ENCODE results near the gene HS3ST6.
"Not testable (repeated sequence)": the region's sequence is repeated elsewhere in the genome, so short reads cannot be mapped to it uniquely, and the experiment has no call there.

The HS3ST6 gene

GRCh38 chr16:1918351-1919326 is at the start of gene HS3ST6:
Gene HS3ST6 (minus strand): TSS chr16:1918415. CDS start chr16:1918323, 92 bp downstream.
- DNase-seq = no peak

GRCh38 chr16:1966460-1966859 is 48.2 kb upstream of the HS3ST6 start, which contains the start of gene RNF151:
Gene RNF151 (plus strand): TSS chr16:1966856. CDS start chr16:1966882, 26 bp downstream.
- no peak for DNase-seq

DNA sequence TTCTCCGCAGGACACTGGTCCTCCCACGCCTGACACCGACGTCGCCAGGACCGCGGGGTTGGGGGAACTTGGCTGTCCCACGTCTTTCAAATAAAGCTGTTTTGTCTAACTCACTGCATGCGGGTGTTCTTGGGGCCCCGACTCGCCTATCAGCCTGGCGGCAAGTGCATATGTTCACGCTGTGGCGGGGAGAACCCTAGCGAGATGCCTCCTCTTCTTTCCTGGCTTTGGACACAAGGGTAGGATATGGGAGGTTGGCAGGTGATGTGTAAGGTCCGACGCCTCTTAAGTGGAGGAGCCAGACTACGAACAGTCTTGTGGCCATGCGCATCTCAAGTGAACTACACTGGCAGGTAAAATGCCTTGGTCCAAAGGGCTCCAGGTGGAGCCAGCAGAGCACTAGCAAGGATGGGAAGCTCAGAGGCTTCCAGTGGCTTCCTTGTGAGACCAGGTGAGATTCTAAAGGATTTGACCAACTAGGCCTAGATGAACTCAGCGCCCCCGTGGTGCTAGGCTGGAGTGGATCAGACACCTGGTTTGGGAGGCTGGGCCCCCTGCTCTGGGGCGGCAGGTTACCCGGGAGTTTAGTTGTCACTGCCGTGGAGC is 47.3 kb upstream of the HS3ST6 start:
- no peak for DNase-seq

- DNase-seq = peak; percentile 100
These were observed 46.5 kb upstream of the HS3ST6 start, which contains the start of gene RPS2 for GRCh38 chr16:1964506-1965395. Gene RPS2 (minus strand): TSS chr16:1964826. CDS start chr16:1964625, 201 bp downstream.

DNA sequence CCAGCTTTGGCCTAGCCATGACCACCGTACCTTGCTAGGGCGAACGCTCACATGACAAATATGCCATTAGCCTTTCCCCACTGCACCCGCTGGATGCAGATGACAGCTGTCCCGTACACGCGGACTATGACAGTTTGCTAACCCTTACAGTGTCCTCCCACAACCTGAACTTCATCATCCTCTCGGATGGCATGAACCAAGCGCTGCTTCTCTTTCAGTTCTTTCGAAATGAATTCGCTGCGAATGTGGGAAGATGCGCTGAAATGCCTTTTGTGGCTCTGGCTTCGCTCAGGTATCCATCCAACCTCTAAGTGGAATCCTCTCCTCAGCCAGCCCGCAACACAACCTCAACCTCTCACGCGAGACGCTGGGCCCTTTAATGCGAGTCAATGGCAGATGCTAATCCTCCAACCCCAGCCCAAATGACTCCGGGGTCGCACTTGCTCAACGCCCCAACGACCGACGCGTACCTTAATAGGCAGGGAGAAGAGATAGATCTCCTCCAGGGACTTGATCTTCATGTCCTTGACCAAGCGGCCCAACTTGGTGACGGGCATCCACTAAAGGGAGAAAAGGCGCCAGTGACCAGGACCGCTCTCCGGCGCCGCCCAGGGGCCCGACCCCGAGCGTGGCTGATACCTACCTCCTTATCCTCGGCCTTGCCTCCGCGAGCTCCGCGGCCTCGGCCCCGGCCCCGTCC is 45.7 kb upstream of the HS3ST6 start:
- DNase-seq = peak; percentile 55

DNA sequence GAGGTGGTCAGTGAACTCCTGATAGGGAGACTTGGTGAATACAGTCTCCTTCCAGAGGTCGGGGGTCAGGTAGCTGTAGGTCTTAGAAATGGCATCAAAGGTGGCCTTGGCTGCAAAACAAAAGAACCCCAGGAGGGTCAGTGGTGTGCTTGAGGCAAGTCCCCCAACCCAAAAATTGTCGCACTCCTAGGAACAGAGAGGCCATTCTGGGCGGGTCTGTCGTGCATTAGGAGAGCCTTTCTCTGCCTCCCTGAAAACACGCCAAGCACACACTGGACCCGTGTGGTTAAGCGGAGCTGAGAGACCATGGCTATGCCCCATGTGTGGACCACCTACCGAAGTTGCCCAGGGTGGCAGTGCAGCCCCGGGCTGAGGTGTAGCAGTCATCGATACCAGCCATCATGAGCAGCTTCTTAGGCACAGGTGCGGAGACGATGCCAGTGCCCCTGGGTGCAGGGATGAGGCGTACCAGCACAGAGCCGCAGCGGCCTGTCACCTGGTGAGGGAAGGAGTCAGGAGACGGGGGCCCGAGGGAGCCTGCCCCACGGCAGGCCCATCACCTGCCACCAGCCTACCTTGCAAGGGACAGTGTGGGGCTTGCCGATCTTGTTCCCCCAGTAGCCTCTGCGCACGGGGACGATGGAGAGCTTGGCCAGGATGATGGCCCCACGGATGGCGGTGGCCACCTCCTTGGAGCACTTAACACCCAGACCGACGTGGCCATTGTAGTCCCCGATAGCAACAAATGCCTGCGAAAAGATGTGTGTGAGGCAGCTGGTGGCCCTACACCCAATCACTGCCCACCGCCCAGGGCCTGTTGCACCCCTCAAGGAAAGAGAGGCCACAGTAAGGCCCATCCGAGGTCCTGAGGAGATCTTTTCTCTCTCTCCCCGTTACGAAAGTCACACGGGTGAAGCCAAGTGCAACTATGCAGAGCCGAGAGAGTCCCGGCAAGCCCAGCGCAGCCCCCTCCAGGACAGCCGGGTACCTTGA is 44.2 kb upstream of the HS3ST6 start:
- DNase-seq = not testable (repeated sequence)

DNA sequence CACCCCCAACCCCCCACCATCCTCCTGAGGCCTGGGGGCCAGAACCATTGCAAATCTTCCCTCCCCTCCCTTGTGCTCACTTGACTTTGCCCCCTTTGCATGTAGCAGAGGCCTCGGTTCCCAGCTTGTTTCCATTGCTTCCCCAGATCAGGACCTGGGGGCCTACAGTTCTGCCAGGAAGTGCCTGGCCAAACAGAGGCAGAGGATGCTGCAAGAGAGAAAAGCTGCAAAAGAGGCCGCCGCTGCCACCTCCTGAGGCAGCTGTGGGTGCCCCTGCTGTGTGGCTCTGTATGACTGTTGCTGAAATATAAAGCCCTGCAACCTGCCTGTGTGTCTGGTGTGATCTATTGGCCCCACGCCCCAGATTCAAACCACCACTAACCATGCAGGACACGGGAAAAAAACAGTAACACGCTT is 43.4 kb upstream of the HS3ST6 start:
- DNase-seq = no peak

GRCh38 chr16:1960665-1961630 is 42.7 kb upstream of the HS3ST6 start:
- DNase-seq = peak; percentile 48

DNA sequence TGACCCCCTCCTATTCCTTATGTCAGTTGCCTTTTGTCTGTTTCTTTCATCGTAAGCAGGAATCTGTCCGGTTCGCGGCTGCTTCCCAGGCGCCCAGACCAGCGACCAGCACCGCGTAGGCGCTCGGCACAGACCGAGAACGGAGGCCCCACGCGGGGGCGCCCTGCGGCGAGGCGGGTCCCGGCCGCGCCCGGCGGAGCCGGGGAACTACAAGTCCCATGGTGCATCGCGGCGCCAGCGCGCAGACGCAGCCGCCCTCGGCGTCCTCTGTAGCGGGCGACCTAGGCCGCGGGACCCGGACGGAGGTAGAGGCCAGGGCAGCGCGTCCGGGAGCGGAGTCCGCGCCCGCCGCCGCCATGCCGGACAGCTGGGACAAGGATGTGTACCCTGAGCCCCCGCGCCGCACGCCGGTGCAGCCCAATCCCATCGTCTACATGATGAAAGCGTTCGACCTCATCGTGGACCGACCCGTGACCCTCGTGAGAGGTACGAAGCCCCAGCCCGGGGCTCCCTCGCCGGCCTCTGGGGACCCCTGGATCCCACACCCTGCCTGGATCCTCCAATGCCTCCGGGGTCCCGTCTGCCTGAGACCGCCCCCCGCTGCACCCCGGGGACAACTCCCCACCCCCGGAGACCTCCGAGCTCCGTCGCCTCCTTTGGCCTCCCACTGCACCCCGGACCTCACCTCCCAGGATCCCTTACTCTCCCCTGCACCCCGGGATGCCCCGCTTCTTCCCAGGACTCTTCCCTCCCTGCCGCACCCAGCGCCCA is 41.2 kb upstream of the HS3ST6 start, which contains the start of gene NDUFB10:
NDUFB10 (plus strand) TSS at position 270 of the 771 bp plus-strand sequence; CDS start at position 357, 87 bp downstream.
- DNase-seq = peak; percentile 91

DNA sequence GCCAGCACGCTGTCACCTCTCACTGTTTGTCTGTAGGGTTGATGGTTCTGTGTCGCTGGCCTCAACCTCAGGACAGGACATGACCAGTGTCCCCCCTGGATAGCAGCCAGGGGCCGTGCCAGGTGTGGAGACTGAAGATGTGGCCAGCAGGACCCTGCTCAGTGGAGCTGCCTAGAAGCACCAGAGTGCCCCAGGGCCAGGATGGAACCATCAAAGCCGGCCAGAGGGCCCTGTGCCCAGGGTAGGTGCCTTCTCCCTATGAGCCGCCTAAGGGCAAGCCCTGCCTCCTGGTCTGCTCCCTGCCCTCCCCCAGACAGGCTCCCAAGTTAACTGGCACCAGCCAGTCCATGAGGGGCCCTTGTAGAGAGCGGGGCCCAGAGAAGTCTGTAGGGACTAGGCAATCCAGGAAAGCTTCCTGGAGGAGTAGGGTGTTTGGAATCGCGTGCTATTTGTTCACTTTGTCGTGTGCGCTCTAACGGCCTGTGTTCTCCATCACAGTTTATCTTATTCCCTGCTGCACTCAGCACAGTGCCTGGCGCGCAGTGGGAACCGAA is 40.6 kb upstream of the HS3ST6 start:
- no peak for DNase-seq

- not testable (repeated sequence) for DNase-seq
These were observed 39.9 kb upstream of the HS3ST6 start for GRCh38 chr16:1958143-1958491.

GRCh38 chr16:1957434-1958142 is 39.4 kb upstream of the HS3ST6 start:
- not testable (repeated sequence) for DNase-seq

GRCh38 chr16:1953734-1954133 is 35.5 kb upstream of the HS3ST6 start:
- no peak for DNase-seq

- no peak for DNase-seq
These were observed 32.3 kb upstream of the HS3ST6 start for GRCh38 chr16:1950559-1950958.

DNA sequence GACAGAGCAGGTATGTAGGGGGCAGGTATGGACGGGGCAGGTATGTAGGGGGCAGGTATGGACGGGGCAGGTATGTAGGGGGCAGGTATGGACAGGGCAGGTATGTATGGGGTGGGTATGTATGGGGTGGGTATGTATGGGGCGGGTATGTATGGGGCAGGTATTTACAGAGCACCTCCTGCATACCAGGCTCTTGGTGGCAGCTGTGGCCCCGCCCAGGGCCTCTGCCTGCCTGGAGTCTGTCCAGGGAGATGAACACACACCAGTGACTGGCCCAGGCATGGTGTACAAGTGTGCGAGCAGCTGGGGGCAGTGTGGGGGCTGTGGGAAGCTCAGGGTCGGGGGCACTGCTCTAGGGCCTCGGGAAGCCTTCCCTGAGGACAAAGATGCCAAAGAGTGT is 31.8 kb upstream of the HS3ST6 start:
- DNase-seq = no peak

GRCh38 chr16:1949507-1949906 is 31.3 kb upstream of the HS3ST6 start:
- DNase-seq = no peak

DNA sequence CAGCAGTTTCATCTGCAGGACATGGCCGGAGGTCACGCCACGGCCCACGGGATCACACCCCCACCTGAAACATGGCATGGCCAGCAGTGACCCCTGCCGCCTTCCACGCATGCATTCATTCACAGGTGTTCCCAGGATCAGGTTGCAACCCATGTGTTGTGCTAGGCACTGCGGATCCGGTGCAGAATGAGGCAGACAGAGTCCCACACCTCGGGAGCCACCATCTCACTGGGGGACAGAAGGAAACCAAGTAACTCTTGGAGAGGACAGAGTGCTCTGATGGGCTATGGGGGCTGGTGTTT is 29.1 kb upstream of the HS3ST6 start:
- no peak for DNase-seq
